Sigmoid colon (tissue), 3 donors: ENCODE results near the gene CAMTA1.

Experiments
- POLR2A ChIP-seq, 2 donors: fragments of 450-650 bp; IDR thresholded peaks; one replicate each; pipeline ENCODE4 v1.6.1; 2016; ENCODE audit warnings: antibody characterized with exemption in 2 of 2, mild to moderate bottlenecking in 2 of 2, moderate library complexity in 2 of 2
- TF ChIP-seq, protein P1 (sequence below), 4 experiments: fragments of 450-650 bp in 3 of 4; fragments of 200-600 bp in 1 of 4; IDR thresholded peaks; one replicate each; pipeline ENCODE4 v1.5.1; 2016 to 2019; ENCODE audit warnings: antibody characterized with exemption in 4 of 4, mild to moderate bottlenecking in 3 of 4, moderate library complexity in 2 of 4

DNA sequence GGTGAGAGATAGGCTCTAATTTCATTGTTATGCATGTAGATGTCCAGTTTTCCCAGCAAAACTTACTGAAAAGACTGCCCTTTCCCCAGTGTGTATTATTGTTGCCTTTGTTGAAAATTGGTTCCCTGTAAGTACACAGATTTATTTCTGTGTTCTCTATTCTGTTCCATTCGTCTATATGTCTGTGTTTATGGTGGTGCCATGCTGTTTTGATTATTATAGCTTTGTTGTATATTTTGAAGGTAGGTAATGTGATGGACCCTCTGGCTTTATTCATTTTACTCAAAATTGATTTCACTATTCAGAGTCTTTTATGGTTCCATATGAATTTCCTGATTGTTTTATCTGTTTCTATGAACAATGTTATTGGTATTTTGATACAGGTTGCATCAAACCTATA, 610.0 kb downstream of the CAMTA1 start:
- TF ChIP-seq, protein P1, sequence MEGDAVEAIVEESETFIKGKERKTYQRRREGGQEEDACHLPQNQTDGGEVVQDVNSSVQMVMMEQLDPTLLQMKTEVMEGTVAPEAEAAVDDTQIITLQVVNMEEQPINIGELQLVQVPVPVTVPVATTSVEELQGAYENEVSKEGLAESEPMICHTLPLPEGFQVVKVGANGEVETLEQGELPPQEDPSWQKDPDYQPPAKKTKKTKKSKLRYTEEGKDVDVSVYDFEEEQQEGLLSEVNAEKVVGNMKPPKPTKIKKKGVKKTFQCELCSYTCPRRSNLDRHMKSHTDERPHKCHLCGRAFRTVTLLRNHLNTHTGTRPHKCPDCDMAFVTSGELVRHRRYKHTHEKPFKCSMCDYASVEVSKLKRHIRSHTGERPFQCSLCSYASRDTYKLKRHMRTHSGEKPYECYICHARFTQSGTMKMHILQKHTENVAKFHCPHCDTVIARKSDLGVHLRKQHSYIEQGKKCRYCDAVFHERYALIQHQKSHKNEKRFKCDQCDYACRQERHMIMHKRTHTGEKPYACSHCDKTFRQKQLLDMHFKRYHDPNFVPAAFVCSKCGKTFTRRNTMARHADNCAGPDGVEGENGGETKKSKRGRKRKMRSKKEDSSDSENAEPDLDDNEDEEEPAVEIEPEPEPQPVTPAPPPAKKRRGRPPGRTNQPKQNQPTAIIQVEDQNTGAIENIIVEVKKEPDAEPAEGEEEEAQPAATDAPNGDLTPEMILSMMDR (IDR thresholded peaks at IDR 0.05), result no peak
- no peak for TF ChIP-seq POLR2A (IDR thresholded peaks at IDR 0.05)
